Measurements from ENCODE around the gene RPF1. TPM values are rescaled to one million over a fixed set of nuclear protein-coding genes. Genes with fewer than 3 reads are reported as not detected.

The RPF1 gene
- total RNA-seq, 2 experiments from 2014 or later = 67.6 to 69.4 TPM

DNA sequence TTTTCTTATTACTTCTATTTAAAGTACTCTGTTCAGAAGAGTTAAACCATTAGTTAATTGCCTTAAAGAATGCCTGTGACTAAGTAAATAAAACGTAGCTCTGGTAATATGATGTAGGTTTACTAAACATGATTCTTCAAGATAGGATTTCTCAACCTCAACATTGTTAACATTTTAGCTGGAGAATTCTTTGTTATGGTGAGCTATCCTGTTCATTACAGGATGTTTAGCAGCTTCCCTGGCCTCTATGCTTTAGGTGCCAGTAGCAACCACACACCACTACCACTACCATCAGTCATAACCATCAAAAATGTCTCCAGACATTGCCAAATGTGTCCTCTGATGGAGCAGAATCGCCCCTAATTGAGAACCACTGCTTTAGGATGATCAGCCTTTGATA, 10.7 kb downstream of the RPF1 start:
- H3K36me3 Mint-ChIP-seq (ENCODE audit: low read depth) = peaks cover 91% of the 10 kb centered on the region
- intact Hi-C loops (cut with DNase I, micrococcal nuclease) = no loop called here
- POLR2A ChIA-PET = interaction anchor here (0.9 to 1.4 kb wide), 3 partner anchors 8 to 17 kb away, joined by 3 to 4 read pairs (median 3); partner anchors contain the start of genes GNG5 and SPATA1
- Histone ChIP-seq H3K27ac (ENCODE audit: low read depth in 1 of 2, low read length in 2 of 2) (no peak overlapping the region), H3K4me1 (ENCODE audit: insufficient read depth, low read length) (peaks cover 4% of the 10 kb centered on the region), H3K36me3 (ENCODE audit: insufficient read depth, low read length) (peaks cover 59% of the 10 kb centered on the region), H3K27me3 (ENCODE audit: control insufficient read depth in 1 of 2, insufficient read depth in 2 of 2, low read length in 2 of 2) (no peaks in the 10 kb centered on the region), H3K4me3 (ENCODE audit: low read length) (no peak overlapping the region), H3K9me3 (ENCODE audit: control insufficient read depth in 1 of 2, insufficient read depth in 1 of 2, low read length in 2 of 2) (no peaks in the 10 kb centered on the region)
- peaks cover 2% of the 10 kb centered on the region for H3K9me3 Mint-ChIP-seq
- TF ChIP-seq, protein P1, sequence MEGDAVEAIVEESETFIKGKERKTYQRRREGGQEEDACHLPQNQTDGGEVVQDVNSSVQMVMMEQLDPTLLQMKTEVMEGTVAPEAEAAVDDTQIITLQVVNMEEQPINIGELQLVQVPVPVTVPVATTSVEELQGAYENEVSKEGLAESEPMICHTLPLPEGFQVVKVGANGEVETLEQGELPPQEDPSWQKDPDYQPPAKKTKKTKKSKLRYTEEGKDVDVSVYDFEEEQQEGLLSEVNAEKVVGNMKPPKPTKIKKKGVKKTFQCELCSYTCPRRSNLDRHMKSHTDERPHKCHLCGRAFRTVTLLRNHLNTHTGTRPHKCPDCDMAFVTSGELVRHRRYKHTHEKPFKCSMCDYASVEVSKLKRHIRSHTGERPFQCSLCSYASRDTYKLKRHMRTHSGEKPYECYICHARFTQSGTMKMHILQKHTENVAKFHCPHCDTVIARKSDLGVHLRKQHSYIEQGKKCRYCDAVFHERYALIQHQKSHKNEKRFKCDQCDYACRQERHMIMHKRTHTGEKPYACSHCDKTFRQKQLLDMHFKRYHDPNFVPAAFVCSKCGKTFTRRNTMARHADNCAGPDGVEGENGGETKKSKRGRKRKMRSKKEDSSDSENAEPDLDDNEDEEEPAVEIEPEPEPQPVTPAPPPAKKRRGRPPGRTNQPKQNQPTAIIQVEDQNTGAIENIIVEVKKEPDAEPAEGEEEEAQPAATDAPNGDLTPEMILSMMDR (IDR thresholded peaks at IDR 0.05) = no peak
- no peak for DNase-seq
- H3K4me3 Mint-ChIP-seq = no peak overlapping the region
- no peak for ATAC-seq (ENCODE audit: poor library complexity)
- H3K27ac Mint-ChIP-seq = no peak overlapping the region
- no peaks in the 10 kb centered on the region for H3K27me3 Mint-ChIP-seq
- CTCF ChIA-PET = interaction anchor here (1.1 kb wide), 1 partner anchor 10 kb away, joined by 3 read pairs; no protein-coding TSS in a partner anchor
- peaks cover 35% of the 10 kb centered on the region for H3K4me1 Mint-ChIP-seq (ENCODE audit: low read depth)

DNA sequence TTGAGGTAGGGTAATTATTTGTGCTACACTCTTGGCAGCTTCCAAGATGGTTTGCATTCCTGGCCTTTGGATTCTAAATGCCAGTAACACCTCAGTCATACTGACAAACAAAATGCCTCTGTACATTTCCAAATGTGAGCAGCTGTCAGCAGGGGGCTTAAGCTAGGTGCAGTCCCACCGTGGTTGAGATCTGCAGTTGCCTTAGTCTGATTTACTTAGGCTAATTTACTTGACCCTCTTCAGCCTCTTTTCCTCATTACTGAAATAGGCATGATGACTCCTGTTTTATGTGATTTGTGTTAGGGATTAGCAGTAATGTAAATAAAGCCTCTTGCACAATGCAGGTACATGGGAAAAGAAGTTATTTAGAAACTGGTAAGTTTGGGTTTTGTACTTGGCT, 13.7 kb downstream of the RPF1 start:
- H3K36me3 Mint-ChIP-seq (ENCODE audit: low read depth) = peaks cover 93% of the 10 kb centered on the region
- no peaks in the 10 kb centered on the region for H3K9me3 ChIP-seq (ENCODE audit: control insufficient read depth in 1 of 2, insufficient read depth in 1 of 2, low read length in 2 of 2)
- H3K4me1 ChIP-seq (ENCODE audit: insufficient read depth, low read length) = no peaks in the 10 kb centered on the region
- H3K4me1 Mint-ChIP-seq (ENCODE audit: low read depth) = peaks cover 24% of the 10 kb centered on the region
- H3K4me3 Mint-ChIP-seq = no peak overlapping the region
- no peak overlapping the region for H3K4me3 ChIP-seq (ENCODE audit: low read length)
- ChIA-PET POLR2A (no interaction called here), CTCF (no interaction called here)
- ATAC-seq (ENCODE audit: poor library complexity) (no peak), DNase-seq (no peak)
- H3K27me3 ChIP-seq (ENCODE audit: control insufficient read depth in 1 of 2, insufficient read depth in 2 of 2, low read length in 2 of 2) = no peaks in the 10 kb centered on the region
- no peaks in the 10 kb centered on the region for H3K9me3 Mint-ChIP-seq
- no peak overlapping the region for H3K27ac Mint-ChIP-seq
- H3K27ac ChIP-seq (ENCODE audit: low read depth in 1 of 2, low read length in 2 of 2) = no peak overlapping the region
- H3K27me3 Mint-ChIP-seq = no peaks in the 10 kb centered on the region
- intact Hi-C loops (cut with DNase I, micrococcal nuclease) = no loop called here
- TF ChIP-seq, protein P1 (IDR thresholded peaks at IDR 0.05) = no peak
- peaks cover 81% of the 10 kb centered on the region for H3K36me3 ChIP-seq (ENCODE audit: insufficient read depth, low read length)

DNA sequence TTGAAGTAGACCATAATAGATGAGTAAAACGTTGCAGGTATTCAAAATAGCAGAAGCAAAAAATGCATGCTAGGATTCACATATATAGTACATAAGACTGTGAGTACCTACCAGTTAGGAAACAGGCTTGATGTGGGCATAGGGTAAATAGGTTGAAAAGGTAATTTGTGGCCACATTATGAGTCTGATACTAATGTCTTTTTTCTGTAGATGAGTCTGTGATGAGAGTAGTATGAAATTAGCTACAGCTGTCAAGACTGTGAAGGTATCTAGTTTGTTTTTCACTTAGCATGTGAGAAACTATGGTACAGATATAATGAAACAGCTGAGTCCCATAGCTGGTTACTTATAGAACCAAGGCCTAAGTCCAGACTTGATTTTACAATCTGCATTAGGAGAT, 14.7 kb downstream of the RPF1 start:
- no peaks in the 10 kb centered on the region for H3K27me3 ChIP-seq (ENCODE audit: control insufficient read depth in 1 of 2, insufficient read depth in 2 of 2, low read length in 2 of 2)
- TF ChIP-seq, protein P1 (IDR thresholded peaks at IDR 0.05) = no peak
- no peaks in the 10 kb centered on the region for H3K4me1 ChIP-seq (ENCODE audit: insufficient read depth, low read length)
- CTCF ChIA-PET = no interaction called here
- Mint-ChIP-seq H3K4me1 (ENCODE audit: low read depth) (peaks cover 25% of the 10 kb centered on the region), H3K4me3 (no peak overlapping the region), H3K27me3 (no peaks in the 10 kb centered on the region), H3K36me3 (ENCODE audit: low read depth) (peaks cover 94% of the 10 kb centered on the region), H3K27ac (peak overlapping the region; percentile 31), H3K9me3 (no peaks in the 10 kb centered on the region)
- no peaks in the 10 kb centered on the region for H3K9me3 ChIP-seq (ENCODE audit: control insufficient read depth in 1 of 2, insufficient read depth in 1 of 2, low read length in 2 of 2)
- intact Hi-C loops (cut with DNase I, micrococcal nuclease) = no loop called here
- H3K27ac ChIP-seq (ENCODE audit: low read depth in 1 of 2, low read length in 2 of 2) = no peak overlapping the region
- H3K4me3 ChIP-seq (ENCODE audit: low read length) = no peak overlapping the region
- H3K36me3 ChIP-seq (ENCODE audit: insufficient read depth, low read length) = peaks cover 89% of the 10 kb centered on the region
- DNase-seq = no peak
- POLR2A ChIA-PET = interaction anchor here (2.4 kb wide), 1 partner anchor 12 kb away, joined by 14 read pairs; the partner anchor contains the start of genes GNG5 and SPATA1
- no peak for ATAC-seq (ENCODE audit: poor library complexity)

All from CD4-positive, alpha-beta T cell (primary cell).